Cerebellar cortex (tissue), 1 donor: Measurements from ENCODE around the gene KIAA1755.

Source experiments
- DNase-seq: peaks from one replicate; pipeline ENCODE4 v3.0.0-alpha.2; 2015; ENCODE audit warnings: low spot score

KIAA1755 gene

GRCh38 chr20:38241201-38241600 lies 19.3 kb downstream of the KIAA1755 start:
- no peak for DNase-seq

- DNase-seq, result no peak
Observed at GRCh38 chr20:38239441-38239840, 21.1 kb downstream of the KIAA1755 start.

GRCh38 chr20:38238829-38239228 lies 21.7 kb downstream of the KIAA1755 start:
- DNase-seq, result no peak

GRCh38 chr20:38237381-38237780 lies 23.2 kb downstream of the KIAA1755 start:
- no peak for DNase-seq

- no peak for DNase-seq
Observed at GRCh38 chr20:38231531-38232121, 28.9 kb downstream of the KIAA1755 start.

- no peak for DNase-seq
Observed at GRCh38 chr20:38230957-38231526, 29.5 kb downstream of the KIAA1755 start.

- no peak for DNase-seq
Observed at GRCh38 chr20:38230253-38230551, 30.3 kb downstream of the KIAA1755 start.

GRCh38 chr20:38229376-38230252 lies 30.9 kb downstream of the KIAA1755 start:
- no peak for DNase-seq

- no peak for DNase-seq
Observed at GRCh38 chr20:38228436-38228835, 32.1 kb downstream of the KIAA1755 start.

- no peak for DNase-seq
Observed at GRCh38 chr20:38227420-38228360, 32.8 kb downstream of the KIAA1755 start.

- DNase-seq, result no peak
Observed at GRCh38 chr20:38226553-38226952, 34.0 kb downstream of the KIAA1755 start.

- DNase-seq, result no peak
Observed at GRCh38 chr20:38225900-38226263, 34.7 kb downstream of the KIAA1755 start.

GRCh38 chr20:38225240-38225899 lies 35.2 kb downstream of the KIAA1755 start:
- DNase-seq, result no peak

- no peak for DNase-seq
Observed at GRCh38 chr20:38224531-38224930, 36.0 kb downstream of the KIAA1755 start.

- no peak for DNase-seq
Observed at GRCh38 chr20:38223743-38224100, 36.8 kb downstream of the KIAA1755 start.

- no peak for DNase-seq
Observed at GRCh38 chr20:38222923-38223742, 37.4 kb downstream of the KIAA1755 start.

- DNase-seq, result peak; percentile 34
Observed at GRCh38 chr20:38222231-38222922, 38.2 kb downstream of the KIAA1755 start.

- peak; percentile 61 for DNase-seq
Observed at GRCh38 chr20:38221119-38221589, 39.4 kb downstream of the KIAA1755 start.

GRCh38 chr20:38220587-38221118 lies 39.9 kb downstream of the KIAA1755 start:
- DNase-seq, result no peak
